Measurements from ENCODE around the gene VEZT.

DNA sequence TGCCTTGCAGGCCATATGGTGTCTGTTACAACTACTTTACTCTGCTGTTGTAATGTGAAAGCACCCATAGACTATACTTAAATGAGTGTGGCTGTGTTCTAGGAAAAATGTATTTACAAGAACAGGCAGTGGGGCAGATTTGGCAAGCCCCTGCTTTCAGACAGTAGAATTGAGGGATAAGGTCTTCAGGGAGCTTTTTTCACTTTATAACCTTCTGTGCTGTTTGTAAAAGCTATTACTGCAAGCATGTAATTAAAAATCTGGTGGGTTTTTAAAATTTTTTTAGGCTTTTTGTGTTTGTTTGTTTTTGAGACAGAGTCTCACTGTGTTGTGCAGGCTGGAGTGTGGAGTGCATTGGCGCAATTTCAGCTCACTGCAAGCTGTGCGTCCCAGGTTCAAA lies 73.9 kb downstream of the VEZT start:
- TF ChIP-seq, protein P1, sequence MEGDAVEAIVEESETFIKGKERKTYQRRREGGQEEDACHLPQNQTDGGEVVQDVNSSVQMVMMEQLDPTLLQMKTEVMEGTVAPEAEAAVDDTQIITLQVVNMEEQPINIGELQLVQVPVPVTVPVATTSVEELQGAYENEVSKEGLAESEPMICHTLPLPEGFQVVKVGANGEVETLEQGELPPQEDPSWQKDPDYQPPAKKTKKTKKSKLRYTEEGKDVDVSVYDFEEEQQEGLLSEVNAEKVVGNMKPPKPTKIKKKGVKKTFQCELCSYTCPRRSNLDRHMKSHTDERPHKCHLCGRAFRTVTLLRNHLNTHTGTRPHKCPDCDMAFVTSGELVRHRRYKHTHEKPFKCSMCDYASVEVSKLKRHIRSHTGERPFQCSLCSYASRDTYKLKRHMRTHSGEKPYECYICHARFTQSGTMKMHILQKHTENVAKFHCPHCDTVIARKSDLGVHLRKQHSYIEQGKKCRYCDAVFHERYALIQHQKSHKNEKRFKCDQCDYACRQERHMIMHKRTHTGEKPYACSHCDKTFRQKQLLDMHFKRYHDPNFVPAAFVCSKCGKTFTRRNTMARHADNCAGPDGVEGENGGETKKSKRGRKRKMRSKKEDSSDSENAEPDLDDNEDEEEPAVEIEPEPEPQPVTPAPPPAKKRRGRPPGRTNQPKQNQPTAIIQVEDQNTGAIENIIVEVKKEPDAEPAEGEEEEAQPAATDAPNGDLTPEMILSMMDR (conservative IDR thresholded peaks at IDR 0.05; ENCODE audit: low read depth, low read length), result no peak
- TF ChIP-seq EZH2 (IDR thresholded peaks at IDR 0.05; ENCODE audit: borderline replicate concordance, low read depth, low read length, poor library complexity, severe bottlenecking), result no peak

Measured in A673 (cell line).